ENCODE results near the gene METTL1.

Gene METTL1

DNA sequence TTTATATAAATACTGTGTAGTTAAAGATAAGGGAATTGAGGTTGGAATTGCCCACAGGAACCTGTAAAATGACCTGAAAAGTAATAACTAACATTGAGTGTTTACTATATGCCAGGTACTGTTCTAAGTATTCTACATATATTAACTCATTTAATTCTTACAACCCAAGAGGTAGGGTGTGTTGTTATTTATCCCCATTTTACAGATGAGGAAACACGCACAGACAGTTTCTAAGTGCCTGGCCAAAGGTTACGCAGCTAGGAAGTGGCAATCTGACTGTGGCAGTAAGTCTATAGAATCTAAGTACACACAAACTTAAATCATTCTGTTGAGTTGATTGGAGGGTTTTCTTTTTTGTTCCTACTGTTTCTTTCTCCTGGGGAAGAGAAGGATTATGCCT lies 28.1 kb downstream of the METTL1 start:
- H3K36me3 Mint-ChIP-seq = peaks cover 62% of the 10 kb centered on the region
- H3K9me3 Mint-ChIP-seq = no peaks in the 10 kb centered on the region
- DNase-seq (ENCODE audit: low spot score in 2 of 2) (no peak), ATAC-seq (no peak)
- H3K27ac Mint-ChIP-seq = peak overlapping the region; percentile 98
- H3K4me3 Mint-ChIP-seq = peak overlapping the region; percentile 91
- H3K4me1 Mint-ChIP-seq = peaks cover 66% of the 10 kb centered on the region

DNA sequence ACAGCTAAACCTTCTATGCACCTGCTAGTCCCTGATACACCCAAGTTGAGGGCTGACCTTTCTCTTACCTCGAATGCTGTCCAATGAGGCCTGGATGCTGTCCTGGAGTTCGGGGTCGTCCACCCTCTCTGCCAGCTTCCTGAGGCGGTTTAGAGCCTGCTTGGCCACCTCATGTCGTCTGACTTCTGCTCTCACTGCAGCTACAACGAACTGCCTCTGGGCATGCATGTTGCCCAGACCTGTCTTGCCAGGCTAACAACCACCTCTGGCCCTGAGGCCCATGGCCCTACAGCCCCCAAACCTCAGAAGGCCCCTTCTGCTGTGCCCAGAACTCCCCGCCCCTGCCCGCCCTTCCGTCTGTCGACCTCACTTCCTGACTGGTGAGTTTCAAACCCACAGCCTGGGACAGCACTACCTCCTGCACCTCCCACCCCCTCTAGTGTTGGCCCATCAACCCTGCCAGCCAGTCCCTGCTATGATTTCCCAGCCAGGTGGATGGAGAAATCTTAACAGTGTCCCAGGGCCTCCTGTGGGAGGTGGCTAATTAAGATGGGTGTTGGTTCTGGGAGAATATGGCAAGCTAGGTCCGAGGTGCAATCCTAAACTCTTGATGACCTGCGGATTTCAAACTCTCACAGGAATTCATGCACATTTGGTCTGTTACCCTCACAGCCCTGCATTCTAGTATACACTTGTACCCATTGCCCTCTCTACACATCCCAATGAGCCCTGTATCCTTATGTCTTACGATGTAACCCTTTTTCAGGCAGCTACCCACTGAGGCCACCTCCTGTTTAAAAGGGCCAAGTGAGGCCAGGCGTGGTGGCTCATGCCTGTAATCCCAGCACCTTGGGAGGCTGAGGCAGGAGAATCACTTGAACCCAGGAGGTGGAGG lies 29.8 kb downstream of the METTL1 start:
- peak overlapping the region; percentile 93 for H3K27ac Mint-ChIP-seq
- DNase-seq (ENCODE audit: low spot score in 2 of 2) (peak; percentile 49 to 83), ATAC-seq (peak; percentile 79)

DNA sequence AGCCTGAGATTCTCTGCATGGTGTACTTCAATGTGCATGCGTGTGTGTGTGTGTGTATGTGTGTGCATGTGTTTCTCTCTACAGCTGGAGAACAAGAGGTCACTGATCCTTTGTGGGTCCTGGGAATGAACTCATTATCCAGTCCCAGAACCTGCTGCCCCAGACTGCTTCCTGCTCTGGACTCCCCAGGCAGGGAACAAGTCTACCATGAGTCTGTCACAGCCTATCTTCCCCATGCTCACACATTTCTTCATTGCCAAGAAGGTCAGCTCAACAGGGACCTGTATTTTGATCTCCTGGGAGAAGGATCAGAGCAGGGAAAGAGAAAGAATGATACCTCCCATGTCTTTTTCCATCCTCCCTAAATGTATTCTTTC lies 30.5 kb downstream of the METTL1 start:
- peaks cover 46% of the 10 kb centered on the region for H3K36me3 Mint-ChIP-seq
- no peaks in the 10 kb centered on the region for H3K9me3 Mint-ChIP-seq
- no peak for DNase-seq (ENCODE audit: low spot score in 2 of 2)
- ATAC-seq = no peak
- peaks cover 70% of the 10 kb centered on the region for H3K4me1 Mint-ChIP-seq
- peak overlapping the region; percentile 93 for H3K27ac Mint-ChIP-seq
- peak overlapping the region; percentile 81 for H3K4me3 Mint-ChIP-seq

More for the DNA sequence above, 29.8 kb downstream of the METTL1 start:
- Mint-ChIP-seq H3K9me3 (no peaks in the 10 kb centered on the region), H3K4me3 (peak overlapping the region; percentile 81), H3K36me3 (peaks cover 46% of the 10 kb centered on the region), H3K4me1 (peaks cover 66% of the 10 kb centered on the region)

DNA sequence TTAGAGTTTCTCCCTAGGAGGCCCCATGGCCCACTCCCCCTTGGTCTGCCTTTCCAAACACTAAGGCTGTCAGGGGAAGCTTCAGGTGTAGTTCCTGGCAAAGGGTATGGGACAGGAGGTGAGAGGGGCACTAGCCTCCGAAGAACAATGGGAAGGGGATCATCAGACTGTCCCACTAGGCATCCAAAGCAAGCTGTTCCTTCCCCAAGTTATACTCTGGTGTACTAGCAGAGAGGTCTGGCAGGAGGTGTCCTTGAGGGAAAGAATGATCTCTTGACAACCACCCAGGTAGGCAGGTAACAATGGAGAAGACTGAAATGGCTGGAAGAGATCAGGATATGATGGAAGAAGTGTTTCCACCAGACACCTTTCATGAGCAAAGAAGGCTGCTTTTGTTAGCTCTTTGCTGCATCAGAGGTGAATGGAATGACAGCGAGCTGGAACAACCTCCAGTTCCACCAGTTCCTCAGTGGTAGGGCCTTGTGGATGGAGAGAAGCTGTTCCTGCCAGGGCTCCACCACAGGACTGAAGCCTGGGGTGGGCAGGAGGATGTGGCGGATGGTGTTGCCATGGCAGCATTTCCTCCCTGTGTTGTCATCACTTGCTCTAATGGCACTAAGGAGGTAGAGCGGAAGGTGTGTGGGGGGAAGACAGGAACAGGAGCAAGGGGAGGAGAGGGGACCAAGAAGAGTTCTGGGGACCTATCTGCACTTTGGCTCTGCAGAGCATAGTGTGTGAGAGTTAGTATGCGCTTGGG lies 31.1 kb downstream of the METTL1 start:
- DNase-seq (ENCODE audit: low spot score in 2 of 2) = peak; percentile 54 to 84
- H3K4me3 Mint-ChIP-seq = peak overlapping the region; percentile 81
- H3K36me3 Mint-ChIP-seq = peaks cover 43% of the 10 kb centered on the region
- peaks cover 67% of the 10 kb centered on the region for H3K4me1 Mint-ChIP-seq
- H3K27ac Mint-ChIP-seq = peak overlapping the region; percentile 93
- ATAC-seq = peak; percentile 77
- no peaks in the 10 kb centered on the region for H3K9me3 Mint-ChIP-seq

GRCh38 chr12:57739914-57740538 lies 31.9 kb downstream of the METTL1 start:
- no peak for DNase-seq (ENCODE audit: low spot score in 2 of 2)
- peak overlapping the region; percentile 81 for H3K4me3 Mint-ChIP-seq
- H3K36me3 Mint-ChIP-seq = peaks cover 44% of the 10 kb centered on the region
- peak overlapping the region; percentile 93 for H3K27ac Mint-ChIP-seq
- peaks cover 61% of the 10 kb centered on the region for H3K4me1 Mint-ChIP-seq
- no peak for ATAC-seq
- H3K9me3 Mint-ChIP-seq = no peaks in the 10 kb centered on the region

- no peaks in the 10 kb centered on the region for H3K9me3 Mint-ChIP-seq
- peaks cover 41% of the 10 kb centered on the region for H3K36me3 Mint-ChIP-seq
- H3K27ac Mint-ChIP-seq = peak overlapping the region; percentile 93
- ATAC-seq (no peak), DNase-seq (ENCODE audit: low spot score in 2 of 2) (no peak)
- peak overlapping the region; percentile 81 for H3K4me3 Mint-ChIP-seq
- H3K4me1 Mint-ChIP-seq = peaks cover 61% of the 10 kb centered on the region
Observed at GRCh38 chr12:57739387-57739786, 32.5 kb downstream of the METTL1 start.

DNA sequence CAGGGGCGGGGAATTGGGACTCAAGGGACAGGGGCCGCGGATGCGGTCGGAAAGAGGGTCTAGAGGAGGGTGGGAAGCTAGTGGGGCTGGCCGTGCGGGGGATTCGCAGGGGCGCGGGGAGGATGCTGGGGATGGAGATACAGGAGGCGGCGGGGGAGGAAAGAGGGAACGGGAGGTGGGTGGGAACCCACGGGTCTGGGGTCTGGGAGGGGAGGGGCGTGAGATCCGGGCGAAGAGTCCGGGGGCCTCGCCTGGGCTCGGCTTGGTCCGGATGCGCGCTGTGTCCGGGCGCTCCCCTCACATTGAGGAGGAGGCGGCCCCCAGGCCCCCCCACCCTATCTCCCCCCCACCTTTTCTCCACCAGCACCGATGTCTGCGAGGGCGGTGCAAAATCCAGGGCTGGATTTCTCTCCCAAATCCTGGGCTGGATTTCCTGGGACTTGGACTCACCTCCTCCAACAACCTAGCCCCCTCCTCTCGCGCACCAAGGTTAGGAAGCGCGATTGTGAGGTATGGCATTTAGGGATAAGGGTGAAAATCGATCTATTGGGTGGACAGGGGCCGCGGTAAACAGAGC lies 33.2 kb downstream of the METTL1 start, which contains the start of gene AGAP2:
Gene AGAP2, minus strand, starts transcription at position 82 of the 577 bp plus-strand sequence. CDS start 496 bp downstream, outside the sequence.
- peaks cover 57% of the 10 kb centered on the region for H3K4me1 Mint-ChIP-seq
- no peaks in the 10 kb centered on the region for H3K9me3 Mint-ChIP-seq
- no peak for ATAC-seq

DNA sequence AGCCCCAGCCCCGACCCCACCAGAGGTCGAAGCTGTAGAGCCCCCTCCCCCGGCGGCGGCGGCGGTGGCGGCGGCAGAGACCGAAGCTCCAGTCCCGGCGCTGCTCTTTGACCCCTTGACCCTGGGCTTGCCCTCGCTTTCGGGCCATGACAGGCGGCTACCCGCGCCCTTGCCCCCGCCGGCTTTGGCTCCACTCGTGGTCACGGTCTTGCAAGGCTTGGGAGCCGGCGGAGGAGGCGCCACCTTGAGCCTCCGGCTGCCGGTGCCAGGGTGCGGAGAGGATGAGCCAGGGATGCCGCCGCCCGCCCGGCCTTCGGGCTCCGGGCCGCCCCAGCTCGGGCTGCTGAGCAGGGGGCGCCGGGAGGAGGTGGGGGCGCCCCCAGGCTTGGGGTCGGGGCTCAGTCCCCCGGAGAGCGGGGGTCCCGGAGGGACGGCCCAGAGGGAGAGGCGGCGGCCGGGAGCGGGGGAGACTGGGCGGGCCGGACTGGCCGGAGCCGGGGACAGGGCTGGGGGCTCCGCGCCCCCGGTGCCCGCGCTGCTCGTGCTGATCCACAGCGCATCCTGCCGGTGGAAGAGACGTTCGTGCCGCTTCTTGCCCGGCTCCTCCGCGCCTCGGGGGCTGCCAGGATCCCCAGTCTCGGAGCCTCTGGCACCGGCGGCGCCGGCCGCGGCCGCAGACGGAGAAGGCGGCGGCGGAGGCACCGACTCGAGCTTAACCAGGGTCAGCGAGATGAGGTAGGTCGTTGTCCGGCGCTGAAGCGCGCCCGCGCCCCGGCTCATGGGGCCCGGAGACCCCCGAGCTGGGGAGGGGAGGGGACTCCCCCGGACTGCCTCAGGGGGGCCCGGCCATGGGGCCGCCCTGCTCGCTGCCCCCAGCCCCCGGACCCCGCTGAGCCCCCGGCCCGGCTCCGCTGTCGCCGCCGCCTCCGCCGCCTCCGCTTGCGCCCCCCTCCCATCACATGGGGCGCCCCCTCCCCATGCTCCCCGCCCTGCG lies 34.1 kb downstream of the METTL1 start:
- DNase-seq (ENCODE audit: low spot score in 2 of 2) (no peak), ATAC-seq (no peak)
- peaks cover 46% of the 10 kb centered on the region for H3K36me3 Mint-ChIP-seq
- H3K27ac Mint-ChIP-seq = no peak overlapping the region
- H3K4me3 Mint-ChIP-seq = no peak overlapping the region
- H3K4me1 Mint-ChIP-seq = peaks cover 57% of the 10 kb centered on the region
- no peaks in the 10 kb centered on the region for H3K9me3 Mint-ChIP-seq

More for the DNA sequence above, 33.2 kb downstream of the METTL1 start, which contains the start of gene AGAP2:
- peak within 1 kb of the TSS; percentile 93 for H3K27ac Mint-ChIP-seq
- DNase-seq (ENCODE audit: low spot score in 2 of 2) = no peak
- H3K4me3 Mint-ChIP-seq = peak within 1 kb of the TSS; percentile 81
- H3K36me3 Mint-ChIP-seq = peaks cover 42% of the 10 kb centered on the region

- Mint-ChIP-seq H3K9me3 (no peaks in the 10 kb centered on the region), H3K27ac (peak overlapping the region; percentile 64), H3K4me1 (peaks cover 51% of the 10 kb centered on the region), H3K36me3 (peaks cover 55% of the 10 kb centered on the region), H3K4me3 (no peak overlapping the region)
- DNase-seq (ENCODE audit: low spot score in 2 of 2) (no peak), ATAC-seq (no peak)
Observed at GRCh38 chr12:57736741-57737466, 35.0 kb downstream of the METTL1 start.

- Mint-ChIP-seq H3K4me3 (no peak overlapping the region), H3K36me3 (peaks cover 61% of the 10 kb centered on the region), H3K9me3 (no peaks in the 10 kb centered on the region), H3K27ac (peak overlapping the region; percentile 64), H3K4me1 (peaks cover 43% of the 10 kb centered on the region)
- DNase-seq (ENCODE audit: low spot score in 2 of 2) (no peak), ATAC-seq (no peak)
Observed at GRCh38 chr12:57735952-57736740, 35.8 kb downstream of the METTL1 start.

- Mint-ChIP-seq H3K27ac (peak overlapping the region; percentile 26), H3K36me3 (peaks cover 64% of the 10 kb centered on the region)
Observed at GRCh38 chr12:57735198-57735855, 36.6 kb downstream of the METTL1 start.

DNA sequence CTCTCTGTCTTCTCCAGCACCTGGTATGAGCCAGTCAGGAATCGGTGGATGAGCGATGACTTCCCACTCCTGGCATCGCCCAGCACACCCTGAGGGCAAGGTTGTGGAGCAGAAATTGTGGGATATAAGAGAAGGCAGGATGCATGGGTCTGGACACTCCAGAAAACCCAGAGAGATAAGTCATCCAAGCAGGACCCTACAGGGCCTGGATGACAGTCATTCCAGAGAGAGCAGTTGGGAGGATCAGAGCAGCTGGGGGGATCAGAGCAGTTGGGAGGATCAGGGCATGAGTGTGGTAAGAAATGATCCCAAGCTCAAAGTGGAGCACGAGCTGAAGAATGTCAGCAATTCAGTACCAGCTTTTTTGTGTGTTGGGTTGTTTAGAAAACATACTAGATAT lies 37.3 kb downstream of the METTL1 start:
- H3K27ac Mint-ChIP-seq = peak overlapping the region; percentile 26

More at GRCh38 chr12:57735198-57735855, 36.6 kb downstream of the METTL1 start:
- Mint-ChIP-seq H3K4me1 (peaks cover 35% of the 10 kb centered on the region), H3K9me3 (no peaks in the 10 kb centered on the region), H3K4me3 (no peak overlapping the region)
- ATAC-seq = no peak
- DNase-seq (ENCODE audit: low spot score in 2 of 2) = no peak

More for the DNA sequence above, 37.3 kb downstream of the METTL1 start:
- Mint-ChIP-seq H3K9me3 (no peaks in the 10 kb centered on the region), H3K4me3 (no peak overlapping the region), H3K36me3 (peaks cover 68% of the 10 kb centered on the region), H3K4me1 (peaks cover 28% of the 10 kb centered on the region)
- no peak for ATAC-seq
- DNase-seq (ENCODE audit: low spot score in 2 of 2) = no peak

Measured in stimulated activated effector memory CD8-positive, alpha-beta T cell treated with anti-CD3 and anti-CD28 coated beads, Interleukin-12 subunit alpha, Interleukin-12 subunit beta, amount 100 ng/mL, for 72 hours (primary cell).